HCT116 (cell line): Measurements from ENCODE around the gene MTUS2. TPM values are rescaled to one million over a fixed set of nuclear protein-coding genes. Genes with fewer than 3 reads are reported as not detected.

Experiments used
- ATAC-seq: fragments of 200-7000 bp; cut with Tn5 transposase; 2 replicates; pipeline ENCODE4 v1.9.1; 2020; ENCODE audit warnings: mild to moderate bottlenecking, moderate library complexity
- BruUV-seq: library from RNA; stranded (reverse); fragments of 400-500 nt; replicated peaks from 2 replicates; lab custom pipeline; 2021; lab: Mats Ljungman, UMichigan
- CTCF ChIA-PET: fragments of 300-600 bp; sonication (Branson Sonifier 250); formaldehyde crosslinking; loops from one replicate; lab custom pipeline; 2021; ENCODE audit warnings: antibody characterized with exemption; lab: Charles Lee
- POLR2A ChIA-PET: fragments of 300-600, 350-600 bp; sonication (Branson Sonifier 250); formaldehyde crosslinking; loops from one replicate; lab custom pipeline; 2021; ENCODE audit warnings: antibody characterized with exemption; lab: Charles Lee
- RAD21 ChIA-PET, 2 experiments: fragments of 300-600 bp; sonication (Branson Sonifier 250); formaldehyde crosslinking; loops; one replicate each; lab custom pipeline; 2023; ENCODE audit warnings: low total read pairs in 2 of 2; ENCODE audit not compliant: uncharacterized antibody in 2 of 2, unreplicated experiment in 2 of 2, low non-redundant PET in 1 of 2; lab: Charles Lee
- DNase-seq: peaks from one replicate; pipeline ENCODE4 v3.0.0-alpha.2; 2010; ENCODE audit warnings: low read depth, low spot score
- H2AFZ ChIP-seq: fragments of 200-600 bp; shearing (Covaris generic), sonication (generic); 2 replicates; pipeline ENCODE4 v1.6.1; 2017; ENCODE audit warnings: low read depth, mixed run types, mixed read lengths, antibody characterized with exemption, low read length; ENCODE audit not compliant: poor library complexity, severe bottlenecking
- H3K27ac ChIP-seq: 2 replicates; pipeline ENCODE4 v1.5.1; 2012; ENCODE audit warnings: low read depth, low read length
- H3K27me3 ChIP-seq: fragments of 200-600 bp; sonication (generic); 2 replicates; pipeline ENCODE4 v1.6.1; 2016; ENCODE audit warnings: mixed run types, low read length, mixed read lengths; ENCODE audit not compliant: insufficient read depth
- H3K36me3 ChIP-seq, 2 experiments: fragments of 200-500 bp in 1 of 2; fragments of 200-600 bp in 1 of 2; sonication (Bioruptor generic) in 1 of 2; sonication (generic) in 1 of 2; 2 replicates each; pipeline versions ENCODE4 v1.5.1 to v1.6.1; 2014 to 2016; ENCODE audit warnings: low read length in 2 of 2, inconsistent platforms in 1 of 2, mixed read lengths in 1 of 2, mixed run types in 1 of 2; ENCODE audit not compliant: insufficient read depth in 2 of 2, control insufficient read depth in 1 of 2
- H3K4me1 ChIP-seq, 2 experiments: fragments of 200-600 bp in 1 of 2; sonication (generic) in 1 of 2; 2 replicates each; pipeline versions ENCODE4 v1.5.1 to v1.6.1; 2012 to 2017; ENCODE audit warnings: low read length in 2 of 2, inconsistent platforms in 1 of 2, mild to moderate bottlenecking in 1 of 2, mixed read lengths in 1 of 2, mixed run types in 1 of 2, moderate library complexity in 1 of 2; ENCODE audit not compliant: insufficient read depth in 2 of 2, control insufficient read depth in 1 of 2
- H3K4me2 ChIP-seq: fragments of 200-600 bp; sonication (generic); 2 replicates; pipeline ENCODE4 v1.6.1; 2017; ENCODE audit warnings: mixed run types, low read length, mixed read lengths
- H3K4me3 ChIP-seq, 2 experiments: fragments of 200-600 bp in 1 of 2; sonication (generic) in 1 of 2; replicated peaks in 1 of 2; 2 replicates each; pipeline ENCODE4 v1.5.1; 2011 to 2016; ENCODE audit warnings: low read length in 2 of 2, control low read depth in 1 of 2, low read depth in 1 of 2, mild to moderate bottlenecking in 1 of 2, mixed read lengths in 1 of 2, mixed run types in 1 of 2
- H3K79me2 ChIP-seq: fragments of 200-600 bp; sonication (generic); 2 replicates; pipeline ENCODE4 v1.6.1; 2017; ENCODE audit warnings: mild to moderate bottlenecking, mixed run types, low read length, moderate library complexity, mixed read lengths; ENCODE audit not compliant: insufficient read depth
- H3K9ac ChIP-seq: fragments of 200-600 bp; sonication (generic); 2 replicates; pipeline ENCODE4 v1.6.1; 2016; ENCODE audit warnings: low read length, mixed read lengths
- H3K9me2 ChIP-seq: fragments of 200-600 bp; sonication (generic), shearing (Covaris generic); 2 replicates; pipeline ENCODE4 v1.6.1; 2017; ENCODE audit warnings: mixed run types, mild to moderate bottlenecking, moderate library complexity; ENCODE audit not compliant: insufficient read depth
- H3K9me3 ChIP-seq, 2 experiments: fragments of 200-500 bp in 1 of 2; fragments of 200-600 bp in 1 of 2; sonication (Bioruptor generic) in 1 of 2; sonication (generic) in 1 of 2; 2 replicates each; pipeline ENCODE4 v1.6.1; 2014 to 2017; ENCODE audit warnings: low read length in 2 of 2, mixed read lengths in 2 of 2, inconsistent platforms in 1 of 2, low read depth in 1 of 2, mild to moderate bottlenecking in 1 of 2, mixed run types in 1 of 2, moderate library complexity in 1 of 2; ENCODE audit not compliant: control insufficient read depth in 1 of 2, insufficient read depth in 1 of 2
- H4K20me1 ChIP-seq: fragments of 200-600 bp; sonication (generic), shearing (Covaris generic); 2 replicates; pipeline ENCODE4 v1.6.1; 2017; ENCODE audit warnings: mixed run types, mild to moderate bottlenecking, moderate library complexity; ENCODE audit not compliant: insufficient read depth
- CEBPB ChIP-seq: IDR thresholded peaks from 2 replicates; pipeline ENCODE4 v1.6.1; 2012; ENCODE audit warnings: low read depth
- EGR1 ChIP-seq: IDR thresholded peaks from 2 replicates; pipeline ENCODE4 v1.6.1; 2012; ENCODE audit warnings: low read depth
- ELF1 ChIP-seq: IDR thresholded peaks from 2 replicates; pipeline ENCODE4 v1.6.1; 2012; ENCODE audit warnings: low read depth, borderline replicate concordance
- EZH2 ChIP-seq: fragments of 200-600 bp; sonication (generic); IDR thresholded peaks from 2 replicates; pipeline ENCODE4 v1.6.1; 2017; ENCODE audit warnings: antibody characterized with exemption, mixed run types
- EZH2phosphoT487 ChIP-seq: fragments of 200-600 bp; IDR thresholded peaks from 2 replicates; pipeline ENCODE4 v1.6.1; 2018; ENCODE audit warnings: antibody characterized with exemption, borderline replicate concordance
- JUND ChIP-seq: IDR thresholded peaks from 2 replicates; pipeline ENCODE4 v1.6.1; 2012
- POLR2A ChIP-seq: IDR thresholded peaks from 2 replicates; pipeline ENCODE4 v1.7.0; 2011; ENCODE audit warnings: borderline replicate concordance; ENCODE audit not compliant: insufficient read depth, insufficient read length; ENCODE audit errors: extremely low read depth
- POLR2AphosphoS5 ChIP-seq: IDR thresholded peaks from 2 replicates; pipeline ENCODE4 v1.6.1; 2011; ENCODE audit warnings: mild to moderate bottlenecking, low read depth, low read length, moderate library complexity
- SP1 ChIP-seq: IDR thresholded peaks from 2 replicates; pipeline ENCODE4 v1.6.1; 2012; ENCODE audit warnings: low read depth
- ZNF274 ChIP-seq: fragments of 200-500 bp; sonication (Bioruptor generic); IDR thresholded peaks from 2 replicates; pipeline ENCODE4 v1.6.1; 2014; ENCODE audit warnings: mild to moderate bottlenecking, low read depth, low read length, inconsistent platforms
- intact Hi-C: fragments of 100-400 bp; cut with micrococcal nuclease; formaldehyde crosslinking; loops from 2 replicates; pipeline ENCODE4 v1.10.0; 2022
- total RNA-seq: library from RNA; stranded (reverse); gene quantifications from one replicate; pipeline ENCODE4 v1.2.1, GENCODE V29; 2021; ENCODE audit not compliant: unreplicated experiment
- TF ChIP-seq, protein P1 (sequence below): IDR thresholded peaks from 2 replicates; pipeline ENCODE4 v1.6.1; 2012
- TF ChIP-seq, protein P2 (sequence below), 3 experiments: fragments of 200-600 bp in 1 of 3; sonication (generic) in 1 of 3; IDR thresholded peaks in 2 of 3; conservative IDR thresholded peaks in 1 of 3; 2 replicates each; pipeline ENCODE4 v1.5.1; 2012 to 2017; ENCODE audit warnings: low read depth in 2 of 3, low read length in 2 of 3, antibody characterized with exemption in 1 of 3, borderline replicate concordance in 1 of 3, control low read depth in 1 of 3, mild to moderate bottlenecking in 1 of 3, mixed read lengths in 1 of 3, mixed run types in 1 of 3, moderate library complexity in 1 of 3; ENCODE audit not compliant: insufficient read depth in 1 of 3
- TF ChIP-seq, protein P3 (sequence below): IDR thresholded peaks from 2 replicates; pipeline ENCODE4 v1.6.1; 2011; ENCODE audit warnings: mild to moderate bottlenecking, low read length, moderate library complexity; ENCODE audit not compliant: insufficient replicate concordance; ENCODE audit errors: extremely low read depth
- TF ChIP-seq, protein P4 (sequence below): IDR thresholded peaks from 2 replicates; pipeline ENCODE4 v1.6.1; 2012; ENCODE audit warnings: low read depth

Gene MTUS2
- total RNA-seq, 1 experiment from 2014 or later: 0.02 TPM

DNA sequence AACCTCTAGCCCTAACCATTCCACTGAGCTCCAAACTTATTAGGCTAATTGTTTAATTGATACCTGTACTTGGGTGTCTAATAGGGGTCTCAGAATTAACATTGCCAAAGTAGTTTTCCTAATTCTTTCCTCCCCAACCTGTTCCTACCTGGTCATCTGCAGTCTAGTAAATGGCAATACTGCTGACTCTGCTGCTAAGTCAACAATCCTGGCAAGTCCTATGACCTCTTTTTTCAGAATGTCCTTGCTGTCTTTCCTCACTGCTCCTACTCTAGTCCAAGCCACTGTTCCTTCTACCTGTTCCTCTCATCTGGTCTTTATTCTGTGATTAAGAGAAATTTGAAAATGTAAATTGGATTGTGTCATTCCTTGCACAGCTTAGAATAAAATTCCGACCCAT, 143.9 kb downstream of the MTUS2 start:
- intact Hi-C loops: no loop called here
- no peak overlapping the region for H3K4me2 ChIP-seq
- no peaks in the 10 kb centered on the region for H3K9me2 ChIP-seq
- DNase-seq (no peak), ATAC-seq (no peak)
- no peak overlapping the region for H2AFZ ChIP-seq
- POLR2A ChIA-PET: no interaction called here
- peaks cover 24% of the 10 kb centered on the region for H3K27me3 ChIP-seq
- H4K20me1 ChIP-seq: no peaks in the 10 kb centered on the region
- H3K36me3 ChIP-seq: no peaks in the 10 kb centered on the region
- no peak overlapping the region for H3K9ac ChIP-seq
- CTCF ChIA-PET: no interaction called here
- H3K4me3 ChIP-seq: no peak overlapping the region
- H3K9me3 ChIP-seq: no peaks in the 10 kb centered on the region
- BruUV-seq: no TSS peak
- no peaks in the 10 kb centered on the region for H3K4me1 ChIP-seq
- no peaks in the 10 kb centered on the region for H3K79me2 ChIP-seq
- H3K27ac ChIP-seq: no peak overlapping the region
- RAD21 ChIA-PET: no interaction called here
- TF ChIP-seq POLR2AphosphoS5: no peak

DNA sequence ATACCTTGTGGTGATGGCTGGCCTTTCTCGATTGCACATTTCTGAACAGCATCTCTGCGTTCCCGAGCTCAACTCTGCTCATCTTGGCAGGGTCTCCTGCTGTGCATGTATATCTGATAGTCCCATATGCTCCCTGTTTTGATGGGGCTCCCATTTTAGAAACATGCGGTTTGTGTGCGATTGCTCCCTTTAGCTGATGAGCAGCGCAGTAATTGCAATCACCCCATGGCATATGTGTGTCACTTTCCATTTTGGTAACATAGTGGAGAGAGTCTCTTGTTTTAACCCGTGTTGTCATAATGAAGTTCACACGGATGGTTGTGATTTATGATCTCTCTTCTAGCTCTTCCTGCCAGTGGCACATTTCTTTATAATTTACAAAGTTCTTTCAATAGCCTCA, 144.7 kb downstream of the MTUS2 start:
- Histone ChIP-seq H3K9ac (no peak overlapping the region), H2AFZ (no peak overlapping the region), H3K79me2 (no peaks in the 10 kb centered on the region), H3K27ac (no peak overlapping the region), H4K20me1 (no peaks in the 10 kb centered on the region), H3K9me2 (no peaks in the 10 kb centered on the region), H3K4me1 (no peaks in the 10 kb centered on the region), H3K9me3 (no peaks in the 10 kb centered on the region), H3K27me3 (peaks cover 24% of the 10 kb centered on the region), H3K4me3 (no peak overlapping the region), H3K4me2 (no peak overlapping the region), H3K36me3 (no peaks in the 10 kb centered on the region)
- ATAC-seq (no peak), DNase-seq (no peak)
- intact Hi-C loops: no loop called here
- no TSS peak for BruUV-seq
- CTCF ChIA-PET: no interaction called here
- RAD21 ChIA-PET: no interaction called here
- POLR2A ChIA-PET: no interaction called here
- no peak for TF ChIP-seq CEBPB
- TF ChIP-seq SP1: no peak
- TF ChIP-seq, protein P1, sequence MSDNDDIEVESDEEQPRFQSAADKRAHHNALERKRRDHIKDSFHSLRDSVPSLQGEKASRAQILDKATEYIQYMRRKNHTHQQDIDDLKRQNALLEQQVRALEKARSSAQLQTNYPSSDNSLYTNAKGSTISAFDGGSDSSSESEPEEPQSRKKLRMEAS: no peak
- TF ChIP-seq EGR1: no peak
- TF ChIP-seq POLR2AphosphoS5: no peak
- TF ChIP-seq ELF1: no peak
- TF ChIP-seq POLR2A: no peak
- TF ChIP-seq EZH2phosphoT487: no peak
- TF ChIP-seq ZNF274: no peak
- TF ChIP-seq, protein P2, sequence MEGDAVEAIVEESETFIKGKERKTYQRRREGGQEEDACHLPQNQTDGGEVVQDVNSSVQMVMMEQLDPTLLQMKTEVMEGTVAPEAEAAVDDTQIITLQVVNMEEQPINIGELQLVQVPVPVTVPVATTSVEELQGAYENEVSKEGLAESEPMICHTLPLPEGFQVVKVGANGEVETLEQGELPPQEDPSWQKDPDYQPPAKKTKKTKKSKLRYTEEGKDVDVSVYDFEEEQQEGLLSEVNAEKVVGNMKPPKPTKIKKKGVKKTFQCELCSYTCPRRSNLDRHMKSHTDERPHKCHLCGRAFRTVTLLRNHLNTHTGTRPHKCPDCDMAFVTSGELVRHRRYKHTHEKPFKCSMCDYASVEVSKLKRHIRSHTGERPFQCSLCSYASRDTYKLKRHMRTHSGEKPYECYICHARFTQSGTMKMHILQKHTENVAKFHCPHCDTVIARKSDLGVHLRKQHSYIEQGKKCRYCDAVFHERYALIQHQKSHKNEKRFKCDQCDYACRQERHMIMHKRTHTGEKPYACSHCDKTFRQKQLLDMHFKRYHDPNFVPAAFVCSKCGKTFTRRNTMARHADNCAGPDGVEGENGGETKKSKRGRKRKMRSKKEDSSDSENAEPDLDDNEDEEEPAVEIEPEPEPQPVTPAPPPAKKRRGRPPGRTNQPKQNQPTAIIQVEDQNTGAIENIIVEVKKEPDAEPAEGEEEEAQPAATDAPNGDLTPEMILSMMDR (IDR thresholded peaks at IDR 0.05 in 2 of 3, conservative IDR thresholded peaks at IDR 0.05 in 1 of 3; ENCODE audit: borderline replicate concordance in 1 of 3, insufficient read depth in 1 of 3, low read depth in 2 of 3, low read length in 2 of 3): no peak
- TF ChIP-seq, protein P3, sequence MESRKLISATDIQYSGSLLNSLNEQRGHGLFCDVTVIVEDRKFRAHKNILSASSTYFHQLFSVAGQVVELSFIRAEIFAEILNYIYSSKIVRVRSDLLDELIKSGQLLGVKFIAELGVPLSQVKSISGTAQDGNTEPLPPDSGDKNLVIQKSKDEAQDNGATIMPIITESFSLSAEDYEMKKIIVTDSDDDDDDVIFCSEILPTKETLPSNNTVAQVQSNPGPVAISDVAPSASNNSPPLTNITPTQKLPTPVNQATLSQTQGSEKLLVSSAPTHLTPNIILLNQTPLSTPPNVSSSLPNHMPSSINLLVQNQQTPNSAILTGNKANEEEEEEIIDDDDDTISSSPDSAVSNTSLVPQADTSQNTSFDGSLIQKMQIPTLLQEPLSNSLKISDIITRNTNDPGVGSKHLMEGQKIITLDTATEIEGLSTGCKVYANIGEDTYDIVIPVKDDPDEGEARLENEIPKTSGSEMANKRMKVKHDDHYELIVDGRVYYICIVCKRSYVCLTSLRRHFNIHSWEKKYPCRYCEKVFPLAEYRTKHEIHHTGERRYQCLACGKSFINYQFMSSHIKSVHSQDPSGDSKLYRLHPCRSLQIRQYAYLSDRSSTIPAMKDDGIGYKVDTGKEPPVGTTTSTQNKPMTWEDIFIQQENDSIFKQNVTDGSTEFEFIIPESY: no peak
- no peak for TF ChIP-seq EZH2
- TF ChIP-seq, protein P4, sequence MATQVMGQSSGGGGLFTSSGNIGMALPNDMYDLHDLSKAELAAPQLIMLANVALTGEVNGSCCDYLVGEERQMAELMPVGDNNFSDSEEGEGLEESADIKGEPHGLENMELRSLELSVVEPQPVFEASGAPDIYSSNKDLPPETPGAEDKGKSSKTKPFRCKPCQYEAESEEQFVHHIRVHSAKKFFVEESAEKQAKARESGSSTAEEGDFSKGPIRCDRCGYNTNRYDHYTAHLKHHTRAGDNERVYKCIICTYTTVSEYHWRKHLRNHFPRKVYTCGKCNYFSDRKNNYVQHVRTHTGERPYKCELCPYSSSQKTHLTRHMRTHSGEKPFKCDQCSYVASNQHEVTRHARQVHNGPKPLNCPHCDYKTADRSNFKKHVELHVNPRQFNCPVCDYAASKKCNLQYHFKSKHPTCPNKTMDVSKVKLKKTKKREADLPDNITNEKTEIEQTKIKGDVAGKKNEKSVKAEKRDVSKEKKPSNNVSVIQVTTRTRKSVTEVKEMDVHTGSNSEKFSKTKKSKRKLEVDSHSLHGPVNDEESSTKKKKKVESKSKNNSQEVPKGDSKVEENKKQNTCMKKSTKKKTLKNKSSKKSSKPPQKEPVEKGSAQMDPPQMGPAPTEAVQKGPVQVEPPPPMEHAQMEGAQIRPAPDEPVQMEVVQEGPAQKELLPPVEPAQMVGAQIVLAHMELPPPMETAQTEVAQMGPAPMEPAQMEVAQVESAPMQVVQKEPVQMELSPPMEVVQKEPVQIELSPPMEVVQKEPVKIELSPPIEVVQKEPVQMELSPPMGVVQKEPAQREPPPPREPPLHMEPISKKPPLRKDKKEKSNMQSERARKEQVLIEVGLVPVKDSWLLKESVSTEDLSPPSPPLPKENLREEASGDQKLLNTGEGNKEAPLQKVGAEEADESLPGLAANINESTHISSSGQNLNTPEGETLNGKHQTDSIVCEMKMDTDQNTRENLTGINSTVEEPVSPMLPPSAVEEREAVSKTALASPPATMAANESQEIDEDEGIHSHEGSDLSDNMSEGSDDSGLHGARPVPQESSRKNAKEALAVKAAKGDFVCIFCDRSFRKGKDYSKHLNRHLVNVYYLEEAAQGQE: no peak
- TF ChIP-seq JUND: no peak
